ENCODE data around the gene GINS1. TPM values are rescaled to one million over a fixed set of nuclear protein-coding genes. Genes with fewer than 3 reads are reported as not detected.

The GINS1 gene
- under 1 TPM; 0.32 to 0.73 (median 0.33) TPM for total RNA-seq

- Histone ChIP-seq H3K4me1 (no peaks in the 10 kb centered on the region), H3K27me3 (no peaks in the 10 kb centered on the region), H3K9me3 (peaks cover 11 to 15% of the 10 kb centered on the region in 2 donors), H3K27ac (peak within 1 kb of the TSS in 1 of 2 donors; percentile 39), H3K4me3 (peak within 1 kb of the TSS; percentile 52 to 77 (median 65)), H3K36me3 (no peaks in the 10 kb centered on the region)
- peak in 2 of 3 donors; percentile 23 to 60 for TF ChIP-seq POLR2AphosphoS5 (IDR thresholded peaks at IDR 0.05)
- no peak for TF ChIP-seq POLR2A (IDR thresholded peaks at IDR 0.05)
- TF ChIP-seq CTCF (IDR thresholded peaks at IDR 0.05) = no peak
- peak; percentile 50 to 75 for DNase-seq (ENCODE audit: low spot score in 2 of 2)
- intact Hi-C loops (cut with DNase I; ENCODE audit: low total_unique reads) = no loop called here
Observed at GRCh38 chr20:25407311-25408169, at the start of gene GINS1. Gene GINS1 (plus strand): TSS chr20:25407673. CDS start chr20:25407821, 148 bp downstream.

GRCh38 chr20:25360631-25361286 is 46.7 kb upstream of the GINS1 start:
- Histone ChIP-seq H3K27ac (no peak overlapping the region), H3K36me3 (no peaks in the 10 kb centered on the region), H3K27me3 (no peaks in the 10 kb centered on the region), H3K4me1 (no peaks in the 10 kb centered on the region), H3K9me3 (no peaks in the 10 kb centered on the region), H3K4me3 (no peak overlapping the region)
- intact Hi-C loops (cut with DNase I; ENCODE audit: low total_unique reads) = no loop called here
- DNase-seq (ENCODE audit: low spot score in 2 of 2) = no peak
- TF ChIP-seq POLR2A (IDR thresholded peaks at IDR 0.05) (no peak), POLR2AphosphoS5 (IDR thresholded peaks at IDR 0.05) (no peak), CTCF (IDR thresholded peaks at IDR 0.05) (no peak)

GRCh38 chr20:25361287-25361683 is 46.2 kb upstream of the GINS1 start:
- H3K27ac ChIP-seq = no peak overlapping the region

GRCh38 chr20:25364180-25364788 is 43.2 kb upstream of the GINS1 start:
- intact Hi-C loops (cut with DNase I; ENCODE audit: low total_unique reads) = no loop called here
- Histone ChIP-seq H3K36me3 (no peaks in the 10 kb centered on the region), H3K27me3 (no peaks in the 10 kb centered on the region), H3K4me3 (no peak overlapping the region), H3K27ac (no peak overlapping the region), H3K9me3 (no peaks in the 10 kb centered on the region), H3K4me1 (no peaks in the 10 kb centered on the region)
- TF ChIP-seq POLR2AphosphoS5 (IDR thresholded peaks at IDR 0.05) = no peak
- TF ChIP-seq CTCF (IDR thresholded peaks at IDR 0.05) = no peak
- no peak for DNase-seq (ENCODE audit: low spot score in 2 of 2)

More at GRCh38 chr20:25361287-25361683, 46.2 kb upstream of the GINS1 start:
- DNase-seq (ENCODE audit: low spot score in 2 of 2) = no peak
- Histone ChIP-seq H3K27me3 (no peaks in the 10 kb centered on the region), H3K36me3 (no peaks in the 10 kb centered on the region), H3K4me1 (no peaks in the 10 kb centered on the region), H3K4me3 (no peak overlapping the region), H3K9me3 (no peaks in the 10 kb centered on the region)
- intact Hi-C loops (cut with DNase I; ENCODE audit: low total_unique reads) = no loop called here
- TF ChIP-seq CTCF (IDR thresholded peaks at IDR 0.05) (no peak), POLR2A (IDR thresholded peaks at IDR 0.05) (no peak), POLR2AphosphoS5 (IDR thresholded peaks at IDR 0.05) (no peak)
